Caco-2 (cell line): ENCODE data around the gene NAA30. TPM values are rescaled to one million over a fixed set of nuclear protein-coding genes. Genes with fewer than 3 reads are reported as not detected.

Source experiments
- BruUV-seq: library from RNA; stranded (reverse); fragments of 400-500 nt; replicated peaks from 2 replicates; lab custom pipeline; 2021; lab: Mats Ljungman, UMichigan
- CTCF ChIA-PET: fragments of 300-600 bp; sonication (Branson Sonifier 250); formaldehyde crosslinking; loops from one replicate; lab custom pipeline; 2022; ENCODE audit warnings: antibody characterized with exemption; lab: Charles Lee
- POLR2A ChIA-PET: fragments of 300-600 bp; sonication (Branson Sonifier 250); formaldehyde crosslinking; loops from one replicate; lab custom pipeline; 2022; ENCODE audit warnings: antibody characterized with exemption; lab: Charles Lee
- DNase-seq, 2 experiments: peaks; one replicate each; pipeline versions ENCODE4 v3.0.0 to v3.0.0-alpha.2; 2020 to 2022
- H3K27me3 ChIP-seq: replicated peaks from 2 replicates; pipeline ENCODE4 v1.6.0; 2011; ENCODE audit warnings: low read length; ENCODE audit not compliant: control insufficient read depth, insufficient read depth
- H3K36me3 ChIP-seq: 2 replicates; pipeline ENCODE4 v1.5.1; 2011; ENCODE audit warnings: low read length; ENCODE audit not compliant: control insufficient read depth, insufficient read depth
- H3K4me1 ChIP-seq: fragments of 250-450 bp; sonication (Bioruptor Pico); 2 replicates; pipeline ENCODE4 v1.5.1; 2020; ENCODE audit warnings: mild to moderate bottlenecking
- H3K4me3 ChIP-seq: 2 replicates; pipeline ENCODE4 v1.5.1; 2011; ENCODE audit warnings: low read depth, mild to moderate bottlenecking, control low read depth, low read length
- H3K9me3 ChIP-seq: fragments of 250-450 bp; sonication (Bioruptor Pico); 2 replicates; pipeline ENCODE4 v1.5.1; 2020; ENCODE audit warnings: mild to moderate bottlenecking, moderate library complexity
- H3K27ac Mint-ChIP-seq: one replicate; pipeline ENCODE4 v1.8.0; 2022; ENCODE audit warnings: mixed read lengths; ENCODE audit not compliant: unreplicated experiment
- H3K27me3 Mint-ChIP-seq: one replicate; pipeline ENCODE4 v1.8.0; 2022; ENCODE audit warnings: mixed read lengths; ENCODE audit not compliant: insufficient read depth, unreplicated experiment
- H3K36me3 Mint-ChIP-seq: one replicate; pipeline ENCODE4 v1.8.0; 2022; ENCODE audit warnings: mild to moderate bottlenecking, mixed read lengths; ENCODE audit not compliant: insufficient read depth, unreplicated experiment
- H3K4me1 Mint-ChIP-seq: one replicate; pipeline ENCODE4 v1.8.0; 2022; ENCODE audit warnings: low read depth, mixed read lengths; ENCODE audit not compliant: unreplicated experiment
- H3K4me3 Mint-ChIP-seq: one replicate; pipeline ENCODE4 v1.8.0; 2022; ENCODE audit warnings: mild to moderate bottlenecking, moderate library complexity, mixed read lengths; ENCODE audit not compliant: unreplicated experiment
- H3K9me3 Mint-ChIP-seq: one replicate; pipeline ENCODE4 v1.8.0; 2022; ENCODE audit warnings: mixed read lengths; ENCODE audit not compliant: unreplicated experiment
- intact Hi-C: fragments of 100-400 bp; cut with micrococcal nuclease; formaldehyde crosslinking; loops from one replicate; pipeline ENCODE4 v1.10.0; 2022; ENCODE audit not compliant: unreplicated experiment
- total RNA-seq: library from RNA; stranded (reverse); gene quantifications from 2 replicates; pipeline ENCODE4 v1.2.3, GENCODE V29; 2022
- TF ChIP-seq, protein P1 (sequence below), 2 experiments: fragments of 200-600 bp in 1 of 2; IDR thresholded peaks; 1 replicate in 1 of 2; 2 replicates in 1 of 2; pipeline versions ENCODE4 v1.5.1 to v1.8.0; 2011 to 2022; ENCODE audit warnings: antibody characterized with exemption in 1 of 2, control low read depth in 1 of 2, inconsistent platforms in 1 of 2, low read depth in 1 of 2, low read length in 1 of 2, mild to moderate bottlenecking in 1 of 2, moderate library complexity in 1 of 2; ENCODE audit not compliant: insufficient read depth in 1 of 2, severe bottlenecking in 1 of 2, unreplicated experiment in 1 of 2

The NAA30 gene
- total RNA-seq, 1 experiment from 2014 or later: 23.7 TPM

DNA sequence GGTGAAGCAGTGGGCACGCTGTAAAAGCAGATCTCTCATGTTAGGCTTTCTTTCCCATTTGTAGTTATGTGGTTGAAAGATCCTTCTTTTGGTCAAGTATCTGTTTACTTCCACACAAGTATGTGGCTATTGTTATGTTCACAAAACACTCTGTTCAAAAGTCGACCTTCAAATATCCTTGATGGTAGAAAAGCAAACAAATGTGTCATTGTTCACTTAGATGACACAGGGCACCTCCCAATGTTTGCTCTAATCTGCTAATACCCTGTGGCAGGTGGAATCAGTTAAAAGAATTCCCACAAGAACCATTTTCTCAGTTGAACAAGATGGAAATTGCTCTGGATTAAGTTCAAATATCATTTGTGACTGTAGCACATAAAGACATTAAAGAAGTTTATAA lies 43.6 kb upstream of the NAA30 start:
- intact Hi-C loops: no loop called here
- TF ChIP-seq, protein P1, sequence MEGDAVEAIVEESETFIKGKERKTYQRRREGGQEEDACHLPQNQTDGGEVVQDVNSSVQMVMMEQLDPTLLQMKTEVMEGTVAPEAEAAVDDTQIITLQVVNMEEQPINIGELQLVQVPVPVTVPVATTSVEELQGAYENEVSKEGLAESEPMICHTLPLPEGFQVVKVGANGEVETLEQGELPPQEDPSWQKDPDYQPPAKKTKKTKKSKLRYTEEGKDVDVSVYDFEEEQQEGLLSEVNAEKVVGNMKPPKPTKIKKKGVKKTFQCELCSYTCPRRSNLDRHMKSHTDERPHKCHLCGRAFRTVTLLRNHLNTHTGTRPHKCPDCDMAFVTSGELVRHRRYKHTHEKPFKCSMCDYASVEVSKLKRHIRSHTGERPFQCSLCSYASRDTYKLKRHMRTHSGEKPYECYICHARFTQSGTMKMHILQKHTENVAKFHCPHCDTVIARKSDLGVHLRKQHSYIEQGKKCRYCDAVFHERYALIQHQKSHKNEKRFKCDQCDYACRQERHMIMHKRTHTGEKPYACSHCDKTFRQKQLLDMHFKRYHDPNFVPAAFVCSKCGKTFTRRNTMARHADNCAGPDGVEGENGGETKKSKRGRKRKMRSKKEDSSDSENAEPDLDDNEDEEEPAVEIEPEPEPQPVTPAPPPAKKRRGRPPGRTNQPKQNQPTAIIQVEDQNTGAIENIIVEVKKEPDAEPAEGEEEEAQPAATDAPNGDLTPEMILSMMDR (IDR thresholded peaks at IDR 0.05; ENCODE audit: insufficient read depth in 1 of 2, low read depth in 1 of 2, low read length in 1 of 2, severe bottlenecking in 1 of 2, unreplicated experiment in 1 of 2): no peak
- Mint-ChIP-seq H3K36me3 (no peaks in the 10 kb centered on the region), H3K4me3 (no peak overlapping the region), H3K27ac (no peak overlapping the region), H3K27me3 (no peaks in the 10 kb centered on the region), H3K4me1 (peaks cover 9% of the 10 kb centered on the region), H3K9me3 (peaks cover 10% of the 10 kb centered on the region)
- BruUV-seq: no TSS peak
- ChIA-PET CTCF (no interaction called here), POLR2A (no interaction called here)
- H3K36me3 ChIP-seq: no peaks in the 10 kb centered on the region
- H3K27me3 ChIP-seq: no peaks in the 10 kb centered on the region
- peaks cover 11% of the 10 kb centered on the region; the same call in 1 of the 2 replicates for H3K4me1 ChIP-seq
- no peak overlapping the region for H3K4me3 ChIP-seq
- H3K9me3 ChIP-seq: no peaks in the 10 kb centered on the region
- no peak for DNase-seq

DNA sequence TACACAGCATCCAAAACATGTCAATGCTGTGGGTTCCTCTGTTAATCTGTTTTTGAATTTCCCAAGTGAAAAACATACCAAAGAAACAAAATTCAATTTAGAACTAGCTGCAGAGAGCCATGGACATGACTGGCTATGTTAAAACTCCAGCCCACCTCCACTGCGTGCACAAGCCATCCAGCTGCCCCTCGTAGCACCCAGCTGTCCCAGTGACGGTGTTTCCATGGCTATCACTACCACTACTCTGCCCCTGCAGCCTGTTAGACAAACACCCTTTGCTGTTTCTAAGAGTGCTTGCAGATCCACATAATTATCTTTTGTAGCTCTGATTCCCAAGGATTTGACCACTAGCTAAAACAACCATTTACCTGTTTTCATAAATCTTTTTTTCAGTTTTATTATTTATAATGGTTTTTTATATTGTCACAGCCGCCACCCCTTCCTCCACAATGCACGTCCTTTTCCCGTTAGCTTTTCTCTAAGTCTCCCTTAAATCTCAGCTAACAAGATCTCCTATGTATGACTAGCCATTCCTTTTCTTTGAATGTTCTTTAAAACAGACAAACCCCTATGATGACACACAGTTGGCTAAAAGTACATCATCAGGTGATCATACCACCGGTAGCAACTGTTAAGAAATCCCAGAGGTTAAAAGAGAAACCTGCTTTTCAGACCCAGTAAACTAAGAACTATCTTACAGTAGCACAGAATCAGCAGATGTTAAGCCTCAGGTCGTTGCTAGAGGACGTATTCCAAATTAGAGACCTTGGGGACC lies 37.8 kb upstream of the NAA30 start:
- intact Hi-C loops: no loop called here

DNA sequence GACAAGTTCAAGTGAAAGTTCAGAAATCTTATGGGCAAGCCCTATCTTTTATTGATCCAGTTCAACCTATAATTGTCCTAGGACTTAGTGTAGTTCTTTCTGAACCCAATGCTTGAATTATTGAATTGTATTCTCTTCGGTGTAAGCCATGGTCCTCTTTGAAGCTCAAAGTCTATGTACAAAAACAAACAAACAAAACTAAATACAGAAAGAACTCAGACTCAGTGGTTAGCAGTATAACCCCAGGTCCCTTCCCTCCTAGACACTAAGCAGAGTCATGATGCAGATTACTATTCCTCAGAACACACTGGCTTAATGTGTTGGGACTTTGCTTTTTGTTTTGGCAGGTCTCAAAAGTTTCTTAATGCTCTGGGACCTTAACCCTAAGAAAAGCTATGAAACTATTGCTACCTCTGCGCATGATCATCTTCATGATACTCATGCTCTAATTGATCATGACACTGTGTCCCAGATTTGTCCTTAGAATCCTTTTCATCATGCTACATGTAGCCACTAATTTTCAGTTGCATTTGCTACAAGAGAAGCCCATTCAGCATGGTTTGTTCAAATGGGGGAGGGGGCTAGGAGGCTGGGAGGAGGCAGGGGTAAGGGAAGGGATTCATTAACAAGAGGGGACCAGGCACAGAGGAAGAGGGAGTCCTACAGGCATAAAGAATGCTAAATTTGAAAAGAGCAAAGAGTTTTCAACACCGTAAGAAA lies 35.1 kb upstream of the NAA30 start:
- POLR2A ChIA-PET: no interaction called here
- H3K4me1 ChIP-seq: 0 out of 2 replicates have a peak, but pooled peaks cover 3% of the 10 kb centered on the region
- no peak for DNase-seq
- TF ChIP-seq, protein P1 (IDR thresholded peaks at IDR 0.05; ENCODE audit: insufficient read depth in 1 of 2, low read depth in 1 of 2, low read length in 1 of 2, severe bottlenecking in 1 of 2, unreplicated experiment in 1 of 2): no peak
- intact Hi-C loops: no loop called here
- no peaks in the 10 kb centered on the region for H3K4me1 Mint-ChIP-seq
- H3K9me3 Mint-ChIP-seq: no peaks in the 10 kb centered on the region
- H3K27me3 ChIP-seq: no peaks in the 10 kb centered on the region
- no peaks in the 10 kb centered on the region for H3K9me3 ChIP-seq
- H3K27ac Mint-ChIP-seq: no peak overlapping the region
- H3K27me3 Mint-ChIP-seq: no peaks in the 10 kb centered on the region
- BruUV-seq: no TSS peak
- CTCF ChIA-PET: no interaction called here
- H3K36me3 Mint-ChIP-seq: no peaks in the 10 kb centered on the region
- no peak overlapping the region for H3K4me3 ChIP-seq
- no peak overlapping the region for H3K4me3 Mint-ChIP-seq
- H3K36me3 ChIP-seq: no peaks in the 10 kb centered on the region

More for the DNA sequence above, 37.8 kb upstream of the NAA30 start:
- ChIA-PET POLR2A (no interaction called here), CTCF (no interaction called here)
- Histone ChIP-seq H3K36me3 (no peaks in the 10 kb centered on the region), H3K4me1 (peaks cover 11% of the 10 kb centered on the region; the same call in 1 of the 2 replicates), H3K27me3 (no peaks in the 10 kb centered on the region), H3K4me3 (no peak overlapping the region), H3K9me3 (no peaks in the 10 kb centered on the region)
- H3K9me3 Mint-ChIP-seq: no peaks in the 10 kb centered on the region
- BruUV-seq: no TSS peak
- H3K27me3 Mint-ChIP-seq: no peaks in the 10 kb centered on the region
- no peak overlapping the region for H3K27ac Mint-ChIP-seq
- H3K4me1 Mint-ChIP-seq: peaks cover 9% of the 10 kb centered on the region
- H3K36me3 Mint-ChIP-seq: no peaks in the 10 kb centered on the region
- no peak overlapping the region for H3K4me3 Mint-ChIP-seq
- DNase-seq: no peak
- TF ChIP-seq, protein P1 (IDR thresholded peaks at IDR 0.05; ENCODE audit: insufficient read depth in 1 of 2, low read depth in 1 of 2, low read length in 1 of 2, severe bottlenecking in 1 of 2, unreplicated experiment in 1 of 2): no peak
